Activated CD4-positive, alpha-beta T cell treated with anti-CD3 and anti-CD28 coated beads, Interleukin-10, Interleukin-2, amounts not matched to agents 100 ng/mL and 50 ng/mL, durations not matched to agents 16 hours and 8 hours (primary cell): ENCODE measurements around the gene LRRC75B.
"Not testable (repeated sequence)": the region's sequence is repeated elsewhere in the genome, so short reads cannot be mapped to it uniquely, and the experiment has no call there.

Source experiments
- DNase-seq: peaks from one replicate; pipeline ENCODE4 v3.0.0-alpha.2; 2020

LRRC75B gene

GRCh38 chr22:24592851-24593558, at the start of gene LRRC75B:
LRRC75B (minus strand) TSS chr22:24593073; CDS start chr22:24593039, 34 bp downstream.
- peak; percentile 67 for DNase-seq

- not testable (repeated sequence) for DNase-seq
Measured at GRCh38 chr22:24642307-24642706, 49.4 kb upstream of the LRRC75B start.

GRCh38 chr22:24636513-24636912, 43.6 kb upstream of the LRRC75B start:
- not testable (repeated sequence) for DNase-seq

- peak; percentile 47 for DNase-seq
Measured at GRCh38 chr22:24634776-24635389, 42.0 kb upstream of the LRRC75B start.

GRCh38 chr22:24633231-24634023, 40.6 kb upstream of the LRRC75B start:
- not testable (repeated sequence) for DNase-seq

- DNase-seq = not testable (repeated sequence)
Measured at GRCh38 chr22:24632642-24633041, 39.8 kb upstream of the LRRC75B start.

- DNase-seq = not testable (repeated sequence)
Measured at GRCh38 chr22:24631430-24632122, 38.7 kb upstream of the LRRC75B start.

- not testable (repeated sequence) for DNase-seq
Measured at GRCh38 chr22:24630812-24631427, 38.0 kb upstream of the LRRC75B start.

GRCh38 chr22:24629069-24629468, 36.2 kb upstream of the LRRC75B start:
- DNase-seq = peak; percentile 33

GRCh38 chr22:24627911-24628310, 35.0 kb upstream of the LRRC75B start:
- DNase-seq = not testable (repeated sequence)

GRCh38 chr22:24622596-24622995, 29.7 kb upstream of the LRRC75B start:
- DNase-seq = not testable (repeated sequence)

GRCh38 chr22:24621244-24621643, 28.4 kb upstream of the LRRC75B start:
- not testable (repeated sequence) for DNase-seq

GRCh38 chr22:24614794-24615193, 21.9 kb upstream of the LRRC75B start:
- not testable (repeated sequence) for DNase-seq

- not testable (repeated sequence) for DNase-seq
Measured at GRCh38 chr22:24609888-24610287, 17.0 kb upstream of the LRRC75B start.

- not testable (repeated sequence) for DNase-seq
Measured at GRCh38 chr22:24608327-24608726, 15.5 kb upstream of the LRRC75B start.

GRCh38 chr22:24607429-24607983, 14.6 kb upstream of the LRRC75B start:
- DNase-seq = peak; percentile 87

GRCh38 chr22:24606340-24606739, 13.5 kb upstream of the LRRC75B start:
- not testable (repeated sequence) for DNase-seq

GRCh38 chr22:24603770-24604629, 11.1 kb upstream of the LRRC75B start:
- peak; percentile 38 for DNase-seq

GRCh38 chr22:24602847-24603769, 10.2 kb upstream of the LRRC75B start, which contains the start of gene GGT1:
GGT1 (plus strand) TSS chr22:24603193; CDS start chr22:24611082, 7,889 bp downstream.
- DNase-seq = not testable (repeated sequence)
